BJ (cell line): ENCODE data around the gene DYRK1A. TPM values are rescaled to one million over a fixed set of nuclear protein-coding genes. Genes with fewer than 3 reads are reported as not detected.

Source experiments
- CTCF ChIA-PET: fragments of 350-600 bp; formaldehyde crosslinking; extraction: SDS; loops from one replicate; lab custom pipeline; 2021; ENCODE audit warnings: antibody characterized with exemption, inconsistent platforms; lab: Yijun Ruan, JAX
- POLR2A ChIA-PET: fragments of 300-600 bp; sonication (Branson Sonifier 250); formaldehyde crosslinking; extraction: SDS; loops from one replicate; lab custom pipeline; 2021; ENCODE audit warnings: antibody characterized with exemption; lab: Charles Lee
- DNase-seq: peaks from one replicate; pipeline ENCODE4 v3.0.0-alpha.2; 2011; ENCODE audit warnings: low read depth
- H3K27me3 ChIP-seq: 2 replicates; pipeline ENCODE4 v1.6.0; 2011; ENCODE audit warnings: low read length; ENCODE audit not compliant: control insufficient read depth, insufficient read depth
- H3K36me3 ChIP-seq: 2 replicates; pipeline ENCODE4 v1.5.1; 2011; ENCODE audit warnings: low read length; ENCODE audit not compliant: control insufficient read depth, insufficient read depth
- H3K4me3 ChIP-seq: 2 replicates; pipeline ENCODE4 v1.5.1; 2011; ENCODE audit warnings: low read depth, mild to moderate bottlenecking, control low read depth, low read length
- polyA plus RNA-seq: library from polyadenylated mRNA; depleted of rRNA; stranded (reverse); fragments of >200 nt; gene quantifications from 2 replicates; pipeline ENCODE4 v1.2.3, GENCODE V29; 2011
- TF ChIP-seq, protein P1 (sequence below): IDR thresholded peaks from 2 replicates; pipeline ENCODE4 v1.5.1; 2011; ENCODE audit warnings: low read depth, mild to moderate bottlenecking, control low read depth, inconsistent platforms, low read length, moderate library complexity; ENCODE audit not compliant: insufficient read depth

DYRK1A gene
- polyA plus RNA-seq, 1 experiment: 55.9 TPM

DNA sequence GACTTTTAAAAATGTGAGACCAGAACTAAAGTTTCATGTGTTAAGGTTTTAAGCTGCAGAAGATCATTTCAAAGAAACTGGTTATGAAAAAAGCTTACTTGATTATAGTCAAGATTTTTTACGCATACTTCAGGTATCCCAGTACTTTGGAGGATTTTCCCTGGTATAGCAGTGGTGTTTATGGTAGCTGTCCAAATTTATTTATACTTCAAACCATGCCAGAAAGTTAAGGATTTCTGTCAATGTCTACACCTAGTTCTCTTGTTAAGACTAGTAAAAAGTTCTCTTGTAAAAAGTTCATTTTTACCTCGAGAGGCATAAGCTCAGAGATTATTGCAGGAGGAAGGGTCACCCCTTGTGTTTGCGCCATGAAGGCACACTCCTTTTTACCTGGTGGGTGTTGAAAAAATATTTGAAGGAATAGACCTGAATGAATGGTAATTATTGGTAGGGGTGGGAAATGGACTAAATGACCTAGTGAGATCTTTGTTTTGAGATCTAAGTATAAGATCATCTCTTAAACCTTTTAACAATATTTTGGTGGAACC is 2.8 kb downstream of the DYRK1A start:
- H3K27me3 ChIP-seq: no peaks in the 10 kb centered on the region
- H3K4me3 ChIP-seq: peak overlapping the region; percentile 88
- TF ChIP-seq, protein P1, sequence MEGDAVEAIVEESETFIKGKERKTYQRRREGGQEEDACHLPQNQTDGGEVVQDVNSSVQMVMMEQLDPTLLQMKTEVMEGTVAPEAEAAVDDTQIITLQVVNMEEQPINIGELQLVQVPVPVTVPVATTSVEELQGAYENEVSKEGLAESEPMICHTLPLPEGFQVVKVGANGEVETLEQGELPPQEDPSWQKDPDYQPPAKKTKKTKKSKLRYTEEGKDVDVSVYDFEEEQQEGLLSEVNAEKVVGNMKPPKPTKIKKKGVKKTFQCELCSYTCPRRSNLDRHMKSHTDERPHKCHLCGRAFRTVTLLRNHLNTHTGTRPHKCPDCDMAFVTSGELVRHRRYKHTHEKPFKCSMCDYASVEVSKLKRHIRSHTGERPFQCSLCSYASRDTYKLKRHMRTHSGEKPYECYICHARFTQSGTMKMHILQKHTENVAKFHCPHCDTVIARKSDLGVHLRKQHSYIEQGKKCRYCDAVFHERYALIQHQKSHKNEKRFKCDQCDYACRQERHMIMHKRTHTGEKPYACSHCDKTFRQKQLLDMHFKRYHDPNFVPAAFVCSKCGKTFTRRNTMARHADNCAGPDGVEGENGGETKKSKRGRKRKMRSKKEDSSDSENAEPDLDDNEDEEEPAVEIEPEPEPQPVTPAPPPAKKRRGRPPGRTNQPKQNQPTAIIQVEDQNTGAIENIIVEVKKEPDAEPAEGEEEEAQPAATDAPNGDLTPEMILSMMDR: no peak
- CTCF ChIA-PET: interaction anchor here (0.9 to 2.1 kb wide), 2 partner anchors 10 to 43 kb away, joined by 3 to 6 read pairs; no protein-coding TSS in a partner anchor
- no peaks in the 10 kb centered on the region for H3K36me3 ChIP-seq
- POLR2A ChIA-PET: no interaction called here
- DNase-seq: no peak

DNA sequence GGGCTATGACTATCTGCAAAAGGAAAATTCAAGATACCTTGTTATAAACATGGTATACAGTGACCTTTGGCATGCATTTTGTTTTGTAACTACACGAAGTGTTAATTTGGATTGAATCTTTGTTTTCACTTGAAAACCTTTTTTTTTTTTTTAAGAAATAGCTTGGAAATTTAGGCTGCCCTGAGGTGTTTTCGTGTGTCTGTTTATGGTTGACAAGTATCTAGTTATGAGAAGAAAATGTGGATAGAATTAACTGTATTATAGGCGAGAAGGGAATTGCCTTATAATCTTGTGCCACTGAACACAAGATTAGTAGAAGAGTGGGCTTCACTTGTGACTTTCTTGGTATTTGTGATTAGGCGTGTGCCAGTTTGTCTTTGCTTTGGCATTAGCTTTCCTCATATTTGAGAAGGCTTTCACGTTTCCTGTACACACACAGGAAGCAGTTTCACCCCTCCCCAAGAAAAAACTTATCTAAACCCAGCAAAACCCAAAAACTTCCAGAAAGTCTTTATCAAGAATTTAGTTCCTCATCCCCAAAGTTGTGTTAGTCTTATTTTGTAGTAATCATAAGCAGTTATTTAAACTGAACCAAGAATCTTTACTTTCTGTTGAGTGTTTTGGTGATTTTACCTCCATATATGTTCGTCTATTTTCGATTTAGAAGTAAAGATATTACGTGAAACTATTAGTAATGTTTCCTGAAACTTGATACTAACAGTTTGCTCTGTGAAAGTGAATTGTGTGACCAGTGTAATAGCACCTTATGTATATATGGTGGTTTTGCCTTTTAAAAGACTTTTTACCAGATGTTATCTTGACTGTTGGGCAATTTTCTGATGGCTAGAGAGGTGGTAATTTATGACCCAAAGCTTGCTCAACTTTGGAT is 3.8 kb downstream of the DYRK1A start:
- DNase-seq: no peak
- H3K36me3 ChIP-seq: no peaks in the 10 kb centered on the region
- POLR2A ChIA-PET: interaction anchor here (0.6 kb wide), 1 partner anchor 301 kb away, joined by 3 read pairs; no protein-coding TSS in a partner anchor
- TF ChIP-seq, protein P1: no peak
- no peaks in the 10 kb centered on the region for H3K27me3 ChIP-seq
- CTCF ChIA-PET: interaction anchor here (0.9 to 2.1 kb wide), 3 partner anchors 9 to 194 kb away, joined by 3 to 6 read pairs (median 4); no protein-coding TSS in a partner anchor
- H3K4me3 ChIP-seq: peak overlapping the region; percentile 23

DNA sequence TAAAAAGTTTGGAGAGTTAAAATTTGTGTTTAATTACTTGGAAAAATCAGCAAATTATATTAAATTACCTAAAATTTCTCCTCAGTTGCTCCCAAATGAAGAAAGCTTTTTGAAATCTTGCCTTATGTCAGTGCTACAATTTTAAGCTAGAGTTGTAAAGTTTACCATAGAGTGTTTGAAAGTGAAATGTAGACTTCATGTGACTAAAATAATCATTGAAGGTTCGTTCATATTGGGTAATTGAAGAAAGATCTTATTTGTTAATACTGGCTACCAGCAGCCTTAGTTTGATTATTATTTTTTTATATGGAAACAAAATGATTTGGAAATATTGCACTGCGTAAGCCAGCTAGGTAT is 4.4 kb downstream of the DYRK1A start:
- H3K4me3 ChIP-seq: no peak overlapping the region
- CTCF ChIA-PET: interaction anchor here (2.0 kb wide), 1 partner anchor 193 kb away, joined by 4 read pairs; no protein-coding TSS in a partner anchor
- no peak for DNase-seq
- no peaks in the 10 kb centered on the region for H3K27me3 ChIP-seq
- POLR2A ChIA-PET: interaction anchor here (0.6 kb wide), 2 partner anchors 15 to 302 kb away, joined by 3 read pairs; no protein-coding TSS in a partner anchor
- no peaks in the 10 kb centered on the region for H3K36me3 ChIP-seq
- TF ChIP-seq, protein P1: no peak

DNA sequence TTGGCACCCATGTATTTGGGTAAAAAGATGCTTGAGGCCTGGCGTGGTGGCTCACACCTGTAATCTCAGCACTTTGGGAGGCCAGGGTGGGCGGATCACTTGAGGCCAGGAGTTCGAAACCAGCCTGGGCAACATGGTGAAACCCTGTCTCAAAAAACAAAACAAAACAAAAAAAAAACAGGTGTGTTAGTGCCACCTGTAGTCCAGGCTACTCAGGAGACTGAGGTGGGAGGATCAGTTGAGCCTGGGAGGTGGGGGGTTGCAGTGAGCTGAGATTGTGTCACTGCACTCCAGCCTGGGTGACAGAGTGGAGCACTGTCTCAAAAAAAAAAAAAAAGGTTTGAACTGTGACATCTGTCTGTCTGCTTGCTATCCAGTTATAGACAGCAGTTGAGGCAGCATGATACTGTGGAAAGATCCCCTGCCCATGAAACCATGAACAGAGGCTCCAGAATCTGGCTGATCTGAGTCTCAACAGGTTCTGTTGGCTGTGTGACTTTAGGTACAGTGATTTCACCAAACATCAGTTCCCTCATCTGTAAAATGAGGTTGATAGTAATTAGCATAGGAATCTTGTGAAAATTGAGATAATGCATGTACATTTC is 5.7 kb downstream of the DYRK1A start:
- Histone ChIP-seq H3K4me3 (no peak overlapping the region), H3K27me3 (no peaks in the 10 kb centered on the region), H3K36me3 (no peaks in the 10 kb centered on the region)
- POLR2A ChIA-PET: interaction anchor here (0.6 kb wide), 1 partner anchor 32 kb away, joined by 15 read pairs; no protein-coding TSS in a partner anchor
- DNase-seq: no peak
- TF ChIP-seq, protein P1: no peak
- CTCF ChIA-PET: interaction anchor here (2.0 kb wide), 1 partner anchor 192 kb away, joined by 4 read pairs; no protein-coding TSS in a partner anchor

DNA sequence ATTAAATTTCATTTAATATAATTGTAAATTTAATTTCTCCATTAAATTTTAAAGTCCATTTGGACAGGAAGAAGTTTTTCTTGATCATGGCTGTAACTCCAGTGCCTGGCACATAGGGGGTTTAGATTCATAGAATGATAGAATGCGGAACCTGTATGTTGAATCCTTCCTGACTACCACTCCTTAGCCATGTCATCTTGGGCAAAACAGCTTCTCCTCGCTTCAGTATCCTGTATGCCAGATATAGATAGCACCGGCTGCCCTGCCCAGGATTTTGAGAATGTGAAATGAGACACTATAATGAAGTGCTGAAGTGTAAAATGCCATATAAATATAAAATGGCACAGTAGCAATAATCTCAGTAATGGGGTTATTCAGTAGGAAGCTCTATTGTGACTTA is 6.4 kb downstream of the DYRK1A start:
- Histone ChIP-seq H3K27me3 (no peaks in the 10 kb centered on the region), H3K36me3 (no peaks in the 10 kb centered on the region), H3K4me3 (no peak overlapping the region)
- ChIA-PET POLR2A (interaction anchor here (0.6 kb wide), 1 partner anchor 83 kb away, joined by 3 read pairs; no protein-coding TSS in a partner anchor), CTCF (interaction anchor here (0.9 to 1.2 kb wide), 2 partner anchors 91 to 205 kb away, joined by 3 to 4 read pairs; no protein-coding TSS in a partner anchor)
- DNase-seq: no peak
- TF ChIP-seq, protein P1: no peak
